ENCODE results near the gene NRG3.

The NRG3 gene

DNA sequence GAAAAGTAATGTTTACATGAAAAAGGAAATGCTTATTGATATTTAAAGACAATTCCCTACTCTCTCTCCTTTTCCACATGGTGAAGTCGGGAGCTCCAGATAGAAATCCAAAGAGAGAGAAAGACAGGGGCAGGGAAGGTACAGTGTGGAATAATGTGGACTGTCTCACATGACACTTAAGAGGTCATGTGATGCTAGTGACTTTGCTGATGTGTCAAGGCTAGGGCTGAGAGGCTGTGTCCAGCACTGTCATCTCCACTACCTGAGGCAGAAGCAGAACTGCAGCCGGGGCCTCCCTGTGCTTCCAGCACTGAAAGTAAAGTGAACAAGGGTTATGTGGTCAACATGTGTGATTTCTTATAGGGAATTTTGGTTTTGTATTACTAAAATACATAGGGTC, 26.0 kb downstream of the NRG3 start:
- no peak overlapping the region for H3K4me3 ChIP-seq (replicated peaks; ENCODE audit: insufficient read depth, low read length)
- no peak for DNase-seq (ENCODE audit: low read depth in 1 of 2, low spot score in 1 of 2)
- no peaks in the 10 kb centered on the region for H3K27me3 ChIP-seq (ENCODE audit: insufficient read depth, poor library complexity, severe bottlenecking)
- no peak overlapping the region for H3K27ac ChIP-seq (replicated peaks)
- TF ChIP-seq, protein P1, sequence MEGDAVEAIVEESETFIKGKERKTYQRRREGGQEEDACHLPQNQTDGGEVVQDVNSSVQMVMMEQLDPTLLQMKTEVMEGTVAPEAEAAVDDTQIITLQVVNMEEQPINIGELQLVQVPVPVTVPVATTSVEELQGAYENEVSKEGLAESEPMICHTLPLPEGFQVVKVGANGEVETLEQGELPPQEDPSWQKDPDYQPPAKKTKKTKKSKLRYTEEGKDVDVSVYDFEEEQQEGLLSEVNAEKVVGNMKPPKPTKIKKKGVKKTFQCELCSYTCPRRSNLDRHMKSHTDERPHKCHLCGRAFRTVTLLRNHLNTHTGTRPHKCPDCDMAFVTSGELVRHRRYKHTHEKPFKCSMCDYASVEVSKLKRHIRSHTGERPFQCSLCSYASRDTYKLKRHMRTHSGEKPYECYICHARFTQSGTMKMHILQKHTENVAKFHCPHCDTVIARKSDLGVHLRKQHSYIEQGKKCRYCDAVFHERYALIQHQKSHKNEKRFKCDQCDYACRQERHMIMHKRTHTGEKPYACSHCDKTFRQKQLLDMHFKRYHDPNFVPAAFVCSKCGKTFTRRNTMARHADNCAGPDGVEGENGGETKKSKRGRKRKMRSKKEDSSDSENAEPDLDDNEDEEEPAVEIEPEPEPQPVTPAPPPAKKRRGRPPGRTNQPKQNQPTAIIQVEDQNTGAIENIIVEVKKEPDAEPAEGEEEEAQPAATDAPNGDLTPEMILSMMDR (IDR thresholded peaks at IDR 0.05; ENCODE audit: insufficient read depth, low read length), result no peak
- TF ChIP-seq POLR2AphosphoS5 (IDR thresholded peaks at IDR 0.05; ENCODE audit: low read depth) (no peak), GABPA (IDR thresholded peaks at IDR 0.05; ENCODE audit: low read depth) (no peak), SPI1 (IDR thresholded peaks at IDR 0.05; ENCODE audit: borderline replicate concordance, low read depth) (no peak)
- TF ChIP-seq, protein P2, sequence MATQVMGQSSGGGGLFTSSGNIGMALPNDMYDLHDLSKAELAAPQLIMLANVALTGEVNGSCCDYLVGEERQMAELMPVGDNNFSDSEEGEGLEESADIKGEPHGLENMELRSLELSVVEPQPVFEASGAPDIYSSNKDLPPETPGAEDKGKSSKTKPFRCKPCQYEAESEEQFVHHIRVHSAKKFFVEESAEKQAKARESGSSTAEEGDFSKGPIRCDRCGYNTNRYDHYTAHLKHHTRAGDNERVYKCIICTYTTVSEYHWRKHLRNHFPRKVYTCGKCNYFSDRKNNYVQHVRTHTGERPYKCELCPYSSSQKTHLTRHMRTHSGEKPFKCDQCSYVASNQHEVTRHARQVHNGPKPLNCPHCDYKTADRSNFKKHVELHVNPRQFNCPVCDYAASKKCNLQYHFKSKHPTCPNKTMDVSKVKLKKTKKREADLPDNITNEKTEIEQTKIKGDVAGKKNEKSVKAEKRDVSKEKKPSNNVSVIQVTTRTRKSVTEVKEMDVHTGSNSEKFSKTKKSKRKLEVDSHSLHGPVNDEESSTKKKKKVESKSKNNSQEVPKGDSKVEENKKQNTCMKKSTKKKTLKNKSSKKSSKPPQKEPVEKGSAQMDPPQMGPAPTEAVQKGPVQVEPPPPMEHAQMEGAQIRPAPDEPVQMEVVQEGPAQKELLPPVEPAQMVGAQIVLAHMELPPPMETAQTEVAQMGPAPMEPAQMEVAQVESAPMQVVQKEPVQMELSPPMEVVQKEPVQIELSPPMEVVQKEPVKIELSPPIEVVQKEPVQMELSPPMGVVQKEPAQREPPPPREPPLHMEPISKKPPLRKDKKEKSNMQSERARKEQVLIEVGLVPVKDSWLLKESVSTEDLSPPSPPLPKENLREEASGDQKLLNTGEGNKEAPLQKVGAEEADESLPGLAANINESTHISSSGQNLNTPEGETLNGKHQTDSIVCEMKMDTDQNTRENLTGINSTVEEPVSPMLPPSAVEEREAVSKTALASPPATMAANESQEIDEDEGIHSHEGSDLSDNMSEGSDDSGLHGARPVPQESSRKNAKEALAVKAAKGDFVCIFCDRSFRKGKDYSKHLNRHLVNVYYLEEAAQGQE (IDR thresholded peaks at IDR 0.05; ENCODE audit: insufficient replicate concordance, low read depth), result no peak

DNA sequence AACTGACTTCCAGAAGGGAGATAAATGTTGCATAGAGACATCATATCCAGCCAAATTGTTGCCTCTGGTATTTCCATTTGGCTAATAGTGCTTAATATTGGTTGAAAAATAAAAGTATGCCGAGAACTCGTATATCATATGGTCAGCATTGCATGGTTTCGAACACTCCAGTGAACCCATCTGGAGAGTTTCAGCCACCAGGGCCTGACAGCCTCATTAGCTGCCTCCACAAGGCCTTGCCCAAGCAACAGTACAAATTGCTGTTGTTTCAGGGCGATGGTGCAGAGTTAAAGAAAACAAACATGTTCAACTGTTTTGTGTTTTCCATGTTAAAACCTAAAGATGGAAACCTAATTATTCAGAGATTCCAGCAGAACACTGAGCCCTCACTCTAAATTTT, 28.5 kb downstream of the NRG3 start:
- TF ChIP-seq SPI1 (IDR thresholded peaks at IDR 0.05; ENCODE audit: borderline replicate concordance, low read depth), result no peak
- TF ChIP-seq, protein P1 (IDR thresholded peaks at IDR 0.05; ENCODE audit: insufficient read depth, low read length), result no peak
- TF ChIP-seq, protein P2 (IDR thresholded peaks at IDR 0.05; ENCODE audit: insufficient replicate concordance, low read depth), result no peak
- TF ChIP-seq POLR2AphosphoS5 (IDR thresholded peaks at IDR 0.05; ENCODE audit: low read depth), result no peak
- no peak for TF ChIP-seq GABPA (IDR thresholded peaks at IDR 0.05; ENCODE audit: low read depth)
- H3K27ac ChIP-seq (replicated peaks), result no peak overlapping the region
- no peak overlapping the region for H3K4me3 ChIP-seq (replicated peaks; ENCODE audit: insufficient read depth, low read length)
- no peaks in the 10 kb centered on the region for H3K27me3 ChIP-seq (ENCODE audit: insufficient read depth, poor library complexity, severe bottlenecking)
- no peak for DNase-seq (ENCODE audit: low read depth in 1 of 2, low spot score in 1 of 2)

DNA sequence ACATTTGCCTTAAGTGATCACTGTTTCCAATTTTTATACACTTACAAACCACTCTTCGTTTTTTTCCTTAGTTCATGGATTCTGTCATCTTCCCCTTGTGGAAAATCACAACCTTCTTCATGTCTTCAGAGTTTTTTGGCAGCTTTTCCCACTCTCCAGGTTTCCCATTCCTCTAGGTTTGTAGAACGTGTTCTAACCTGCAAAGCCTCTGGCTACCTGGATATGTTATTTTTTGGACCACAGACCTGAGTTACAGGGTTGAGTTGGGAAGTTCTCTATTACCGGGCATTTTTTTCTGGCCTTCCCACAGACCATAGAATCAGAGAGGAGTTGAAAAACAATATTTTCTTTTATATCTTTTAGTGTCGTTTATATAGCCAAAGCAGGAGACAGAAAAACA, 30.2 kb downstream of the NRG3 start:
- no peak for DNase-seq (ENCODE audit: low read depth in 1 of 2, low spot score in 1 of 2)
- H3K27me3 ChIP-seq (ENCODE audit: insufficient read depth, poor library complexity, severe bottlenecking), result no peaks in the 10 kb centered on the region
- H3K4me3 ChIP-seq (replicated peaks; ENCODE audit: insufficient read depth, low read length), result no peak overlapping the region
- no peak overlapping the region for H3K27ac ChIP-seq (replicated peaks)
- TF ChIP-seq SPI1 (IDR thresholded peaks at IDR 0.05; ENCODE audit: borderline replicate concordance, low read depth), result no peak
- TF ChIP-seq, protein P1 (IDR thresholded peaks at IDR 0.05; ENCODE audit: insufficient read depth, low read length), result no peak
- no peak for TF ChIP-seq GABPA (IDR thresholded peaks at IDR 0.05; ENCODE audit: low read depth)
- TF ChIP-seq, protein P2 (IDR thresholded peaks at IDR 0.05; ENCODE audit: insufficient replicate concordance, low read depth), result no peak
- TF ChIP-seq POLR2AphosphoS5 (IDR thresholded peaks at IDR 0.05; ENCODE audit: low read depth), result no peak
